ENCODE measurements around the gene MACROH2A1. TPM values are rescaled to one million over a fixed set of nuclear protein-coding genes. Genes with fewer than 3 reads are reported as not detected.
A peak's percentile ranks its signal among the peaks of the same experiment; 100 is the strongest.

Gene MACROH2A1
- polyA plus RNA-seq, 1 of the 3 experiments (the other 2 are of a cell fraction): 165 TPM

DNA sequence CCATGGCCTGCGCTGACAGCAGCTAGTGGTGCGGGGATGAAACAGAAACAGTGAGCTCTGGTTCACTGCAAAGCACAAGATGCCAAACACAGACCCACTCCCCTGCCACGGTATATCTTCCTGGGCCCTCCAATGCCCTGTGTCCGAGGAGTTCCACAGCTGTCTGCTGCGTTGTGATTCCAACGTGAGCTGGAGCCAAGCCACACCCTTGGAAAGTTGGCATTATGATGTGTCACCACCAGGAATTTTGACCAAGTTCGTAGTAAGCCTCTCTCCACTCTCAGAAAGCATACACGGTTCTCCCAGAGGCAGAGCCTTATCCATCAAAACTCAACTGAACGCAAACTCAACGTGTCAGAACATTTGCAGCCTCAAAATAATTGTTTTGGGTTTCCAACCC lies 55.6 kb downstream of the MACROH2A1 start (continued):
- no peak for TF ChIP-seq TEAD4 (IDR thresholded peaks at IDR 0.05; ENCODE audit: borderline replicate concordance, insufficient read depth)

- ChIA-PET CTCF (interaction anchor here (2.4 kb wide), 1 partner anchor 83 kb away, joined by 16 read pairs; no protein-coding TSS in a partner anchor), POLR2A (no interaction called here)
- H3K27ac ChIP-seq (ENCODE audit: low read depth in 2 of 2, low read length in 1 of 2): peak overlapping the region in 1 of 2 experiments; percentile 81; a peak in 2 of 4 replicates
- no peak overlapping the region for H3K4me3 ChIP-seq (ENCODE audit: low read depth in 2 of 2, low read length in 1 of 2)
- no peaks in the 10 kb centered on the region for H3K9me3 ChIP-seq
- H3F3A ChIP-seq (replicated peaks; ENCODE audit: insufficient read depth): no peaks in the 10 kb centered on the region
- H3K27me3 ChIP-seq (ENCODE audit: insufficient read depth): no peaks in the 10 kb centered on the region
- peaks cover 41 to 96% of the 10 kb centered on the region in 2 experiments for H3K36me3 ChIP-seq (replicated peaks in 1 of 2; ENCODE audit: control insufficient read depth in 1 of 2, insufficient read depth in 2 of 2, low read length in 1 of 2)
- H3K9me2 ChIP-seq: no peaks in the 10 kb centered on the region
- peaks cover 7 to 38% of the 10 kb centered on the region in 2 experiments for H3K4me1 ChIP-seq (ENCODE audit: control insufficient read depth in 1 of 2, insufficient read depth in 2 of 2, low read depth in 1 of 2, low read length in 1 of 2)
- H2AFZ ChIP-seq (ENCODE audit: low read depth): no peak overlapping the region
- TF ChIP-seq GATA2 (CRISPR knock-in tag; IDR thresholded peaks at IDR 0.05): no peak
- no peak for TF ChIP-seq SIN3A (IDR thresholded peaks at IDR 0.05; ENCODE audit: borderline replicate concordance, low read depth, low read length)
- no peak for TF ChIP-seq EP300 (IDR thresholded peaks at IDR 0.05; ENCODE audit: borderline replicate concordance in 1 of 2, low read depth in 1 of 2, low read length in 1 of 2)
- TF ChIP-seq ZBTB33 (IDR thresholded peaks at IDR 0.05; ENCODE audit: borderline replicate concordance, low read depth): no peak
- TF ChIP-seq RXRA (IDR thresholded peaks at IDR 0.05; ENCODE audit: borderline replicate concordance, low read depth): no peak
- no peak for TF ChIP-seq SMC3 (IDR thresholded peaks at IDR 0.05; ENCODE audit: low read depth, low read length)
- TF ChIP-seq, protein P1, sequence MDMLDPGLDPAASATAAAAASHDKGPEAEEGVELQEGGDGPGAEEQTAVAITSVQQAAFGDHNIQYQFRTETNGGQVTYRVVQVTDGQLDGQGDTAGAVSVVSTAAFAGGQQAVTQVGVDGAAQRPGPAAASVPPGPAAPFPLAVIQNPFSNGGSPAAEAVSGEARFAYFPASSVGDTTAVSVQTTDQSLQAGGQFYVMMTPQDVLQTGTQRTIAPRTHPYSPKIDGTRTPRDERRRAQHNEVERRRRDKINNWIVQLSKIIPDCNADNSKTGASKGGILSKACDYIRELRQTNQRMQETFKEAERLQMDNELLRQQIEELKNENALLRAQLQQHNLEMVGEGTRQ (IDR thresholded peaks at IDR 0.05; ENCODE audit: borderline replicate concordance, low read depth, low read length): no peak
- TF ChIP-seq NFIC (IDR thresholded peaks at IDR 0.05; ENCODE audit: borderline replicate concordance): no peak
- TF ChIP-seq GABPA (IDR thresholded peaks at IDR 0.05; ENCODE audit: low read depth): no peak
- TF ChIP-seq RAD21 (IDR thresholded peaks at IDR 0.05; ENCODE audit: low read length): no peak
- TF ChIP-seq, protein P2, sequence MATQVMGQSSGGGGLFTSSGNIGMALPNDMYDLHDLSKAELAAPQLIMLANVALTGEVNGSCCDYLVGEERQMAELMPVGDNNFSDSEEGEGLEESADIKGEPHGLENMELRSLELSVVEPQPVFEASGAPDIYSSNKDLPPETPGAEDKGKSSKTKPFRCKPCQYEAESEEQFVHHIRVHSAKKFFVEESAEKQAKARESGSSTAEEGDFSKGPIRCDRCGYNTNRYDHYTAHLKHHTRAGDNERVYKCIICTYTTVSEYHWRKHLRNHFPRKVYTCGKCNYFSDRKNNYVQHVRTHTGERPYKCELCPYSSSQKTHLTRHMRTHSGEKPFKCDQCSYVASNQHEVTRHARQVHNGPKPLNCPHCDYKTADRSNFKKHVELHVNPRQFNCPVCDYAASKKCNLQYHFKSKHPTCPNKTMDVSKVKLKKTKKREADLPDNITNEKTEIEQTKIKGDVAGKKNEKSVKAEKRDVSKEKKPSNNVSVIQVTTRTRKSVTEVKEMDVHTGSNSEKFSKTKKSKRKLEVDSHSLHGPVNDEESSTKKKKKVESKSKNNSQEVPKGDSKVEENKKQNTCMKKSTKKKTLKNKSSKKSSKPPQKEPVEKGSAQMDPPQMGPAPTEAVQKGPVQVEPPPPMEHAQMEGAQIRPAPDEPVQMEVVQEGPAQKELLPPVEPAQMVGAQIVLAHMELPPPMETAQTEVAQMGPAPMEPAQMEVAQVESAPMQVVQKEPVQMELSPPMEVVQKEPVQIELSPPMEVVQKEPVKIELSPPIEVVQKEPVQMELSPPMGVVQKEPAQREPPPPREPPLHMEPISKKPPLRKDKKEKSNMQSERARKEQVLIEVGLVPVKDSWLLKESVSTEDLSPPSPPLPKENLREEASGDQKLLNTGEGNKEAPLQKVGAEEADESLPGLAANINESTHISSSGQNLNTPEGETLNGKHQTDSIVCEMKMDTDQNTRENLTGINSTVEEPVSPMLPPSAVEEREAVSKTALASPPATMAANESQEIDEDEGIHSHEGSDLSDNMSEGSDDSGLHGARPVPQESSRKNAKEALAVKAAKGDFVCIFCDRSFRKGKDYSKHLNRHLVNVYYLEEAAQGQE (IDR thresholded peaks at IDR 0.05; ENCODE audit: low read depth, low read length): no peak
- no peak for TF ChIP-seq NRF1 (IDR thresholded peaks at IDR 0.05; ENCODE audit: low read depth, low read length)
- no peak for TF ChIP-seq ELF1 (IDR thresholded peaks at IDR 0.05)
- TF ChIP-seq FOSL2 (IDR thresholded peaks at IDR 0.05; ENCODE audit: borderline replicate concordance, low read depth): no peak
- TF ChIP-seq, protein P3, sequence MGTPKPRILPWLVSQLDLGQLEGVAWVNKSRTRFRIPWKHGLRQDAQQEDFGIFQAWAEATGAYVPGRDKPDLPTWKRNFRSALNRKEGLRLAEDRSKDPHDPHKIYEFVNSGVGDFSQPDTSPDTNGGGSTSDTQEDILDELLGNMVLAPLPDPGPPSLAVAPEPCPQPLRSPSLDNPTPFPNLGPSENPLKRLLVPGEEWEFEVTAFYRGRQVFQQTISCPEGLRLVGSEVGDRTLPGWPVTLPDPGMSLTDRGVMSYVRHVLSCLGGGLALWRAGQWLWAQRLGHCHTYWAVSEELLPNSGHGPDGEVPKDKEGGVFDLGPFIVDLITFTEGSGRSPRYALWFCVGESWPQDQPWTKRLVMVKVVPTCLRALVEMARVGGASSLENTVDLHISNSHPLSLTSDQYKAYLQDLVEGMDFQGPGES (IDR thresholded peaks at IDR 0.05; ENCODE audit: low read depth, low read length): no peak
- no peak for TF ChIP-seq FOXJ3 (CRISPR knock-in tag; IDR thresholded peaks at IDR 0.05)
- H3K4me2 ChIP-seq: no peak overlapping the region
- no peak for DNase-seq
- H3K9ac ChIP-seq: no peak overlapping the region
- H4K20me1 ChIP-seq (ENCODE audit: insufficient read depth): no peaks in the 10 kb centered on the region
- H3K79me2 ChIP-seq (ENCODE audit: insufficient read depth): no peaks in the 10 kb centered on the region; the same call in 1 of the 2 replicates
- WGBS (ENCODE audit: low lambda C conversion rate): 94% methylated on average over 3 of the region's 4 CpGs
Observed at GRCh38 chr5:135342551-135342875, 56.5 kb downstream of the MACROH2A1 start.

Data from SK-N-SH (cell line).